Activated CD8-positive, alpha-beta T cell treated with anti-CD3 and anti-CD28 coated beads for 36 hours (primary cell): ENCODE results near the gene SMPD1. TPM values are rescaled to one million over a fixed set of nuclear protein-coding genes. Genes with fewer than 3 reads are reported as not detected.

Source experiments
- ATAC-seq: fragments of 200-7000 bp; cut with Tn5 transposase; one replicate; pipeline ENCODE4 v1.10.0; 2021; ENCODE audit warnings: mild to moderate bottlenecking, moderate library complexity
- CTCF ChIA-PET: fragments of 350-600 bp; sonication (Branson Sonifier 250); formaldehyde crosslinking; loops from one replicate; lab custom pipeline; 2021; ENCODE audit warnings: antibody characterized with exemption; lab: Charles Lee
- POLR2A ChIA-PET: fragments of 350-600 bp; sonication (Branson Sonifier 250); formaldehyde crosslinking; loops from one replicate; lab custom pipeline; 2021; ENCODE audit warnings: antibody characterized with exemption; lab: Charles Lee
- DNase-seq: peaks from one replicate; pipeline ENCODE4 v3.0.0-alpha.2; 2020
- H3K27ac Mint-ChIP-seq: one replicate; pipeline ENCODE4 v1.8.0; 2021; ENCODE audit warnings: mild to moderate bottlenecking, mixed read lengths
- H3K27me3 Mint-ChIP-seq: one replicate; pipeline ENCODE4 v1.8.0; 2021; ENCODE audit warnings: mixed read lengths
- H3K36me3 Mint-ChIP-seq: one replicate; pipeline ENCODE4 v1.8.0; 2021; ENCODE audit warnings: low read depth, mixed read lengths
- H3K4me1 Mint-ChIP-seq: one replicate; pipeline ENCODE4 v1.8.0; 2021; ENCODE audit warnings: low read depth, mixed read lengths
- H3K4me3 Mint-ChIP-seq: one replicate; pipeline ENCODE4 v1.8.0; 2021; ENCODE audit warnings: mild to moderate bottlenecking, moderate library complexity, mixed read lengths
- H3K9me3 Mint-ChIP-seq: one replicate; pipeline ENCODE4 v1.8.0; 2021; ENCODE audit warnings: mixed read lengths
- CTCF ChIP-seq: fragments of 200-600 bp; IDR thresholded peaks from one replicate; pipeline ENCODE4 v1.8.0; 2022; ENCODE audit warnings: antibody characterized with exemption, mild to moderate bottlenecking
- intact Hi-C: fragments of 100-400 bp; cut with micrococcal nuclease; formaldehyde crosslinking; loops from one replicate; pipeline ENCODE4 v1.10.0; 2022
- total RNA-seq, 2 experiments: library from RNA; stranded (reverse); gene quantifications; one replicate each; pipeline ENCODE4 v1.2.3, GENCODE V29; 2021

Gene SMPD1
- total RNA-seq, 2 experiments from 2014 or later = 10.6 to 11.2 TPM

DNA sequence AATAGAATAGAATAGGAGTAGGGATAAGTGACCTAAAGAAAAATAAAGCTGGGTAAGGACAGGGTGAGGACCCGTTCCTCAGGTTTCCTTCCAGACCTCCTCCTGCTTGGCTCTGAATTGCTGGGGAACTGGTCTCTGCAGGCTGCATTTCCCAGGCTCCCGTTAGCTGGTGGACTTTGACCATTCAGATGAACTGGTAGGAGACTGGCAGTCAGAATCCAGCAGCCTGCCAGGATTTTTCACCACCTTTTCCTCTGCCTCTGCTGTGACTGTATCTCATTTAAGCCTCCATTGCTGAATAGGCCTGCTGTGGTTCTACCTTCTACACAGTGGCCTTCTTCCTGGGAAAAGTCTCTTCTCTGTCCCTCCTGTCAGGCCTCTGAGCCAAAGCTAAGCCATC lies 24.6 kb upstream of the SMPD1 start:
- no peak overlapping the region for H3K27ac Mint-ChIP-seq
- ATAC-seq (no peak), DNase-seq (no peak)
- no peak overlapping the region for H3K4me3 Mint-ChIP-seq
- intact Hi-C loops = loop anchor here (10.0 kb wide), 1 partner anchor 341 kb away; no protein-coding TSS in a partner anchor
- ChIA-PET POLR2A (no interaction called here), CTCF (interaction anchor here (1.0 to 6.1 kb wide), 4 partner anchors 11 to 114 kb away, joined by 3 to 119 read pairs (median 35); no protein-coding TSS in a partner anchor)
- no peaks in the 10 kb centered on the region for H3K4me1 Mint-ChIP-seq
- no peaks in the 10 kb centered on the region for H3K27me3 Mint-ChIP-seq
- no peaks in the 10 kb centered on the region for H3K9me3 Mint-ChIP-seq
- no peak for TF ChIP-seq CTCF
- H3K36me3 Mint-ChIP-seq = no peaks in the 10 kb centered on the region

DNA sequence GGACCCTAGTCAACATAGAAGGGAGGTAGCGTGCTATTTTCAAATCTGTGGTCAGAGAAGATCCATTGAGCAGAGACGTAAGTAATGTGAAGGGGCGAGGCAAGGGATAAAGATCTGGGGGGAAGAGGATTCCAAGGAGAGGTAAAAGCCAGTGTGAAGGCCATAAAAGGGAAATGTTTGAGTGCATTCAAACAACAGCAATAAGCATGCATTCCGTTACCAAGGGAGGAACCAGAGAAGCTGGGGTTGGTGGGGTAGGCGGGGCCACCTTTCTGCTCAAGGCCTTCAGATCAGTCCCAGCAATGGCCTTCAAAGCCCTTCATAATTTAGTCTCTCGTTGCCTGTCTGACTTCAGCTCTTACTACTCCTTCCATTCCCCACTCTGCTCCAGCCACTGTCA lies 18.4 kb upstream of the SMPD1 start:
- H3K4me3 Mint-ChIP-seq = no peak overlapping the region
- intact Hi-C loops = no loop called here

GRCh38 chr11:6377902-6378639 lies 12.2 kb upstream of the SMPD1 start:
- H3K27me3 Mint-ChIP-seq = no peaks in the 10 kb centered on the region
- TF ChIP-seq CTCF = no peak
- H3K36me3 Mint-ChIP-seq = no peaks in the 10 kb centered on the region
- DNase-seq (no peak), ATAC-seq (peak; percentile 70)
- ChIA-PET POLR2A (interaction anchor here (0.6 to 1.7 kb wide), 8 partner anchors 24 to 265 kb away, joined by 3 to 9 read pairs (median 4); partner anchors contain the start of genes ARFIP2, HPX and TIMM10B), CTCF (interaction anchor here (0.7 to 13.5 kb wide), 38 partner anchors 11 to 379 kb away, joined by 3 to 652 read pairs (median 10); partner anchors contain the start of genes APBB1, ARFIP2, HPX and SMPD1)
- no peaks in the 10 kb centered on the region for H3K9me3 Mint-ChIP-seq
- no peak overlapping the region for H3K4me3 Mint-ChIP-seq
- H3K4me1 Mint-ChIP-seq = peaks cover 24% of the 10 kb centered on the region
- intact Hi-C loops = loop anchor here (5.0 kb wide), 1 partner anchor 129 kb away; no protein-coding TSS in a partner anchor
- H3K27ac Mint-ChIP-seq = peak overlapping the region; percentile 69

More for the DNA sequence above, 18.4 kb upstream of the SMPD1 start:
- Mint-ChIP-seq H3K27ac (no peak overlapping the region), H3K4me1 (peaks cover 4% of the 10 kb centered on the region), H3K27me3 (no peaks in the 10 kb centered on the region), H3K9me3 (no peaks in the 10 kb centered on the region), H3K36me3 (no peaks in the 10 kb centered on the region)
- no peak for ATAC-seq
- POLR2A ChIA-PET = interaction anchor here (0.9 kb wide), 1 partner anchor 8 kb away, joined by 3 read pairs; no protein-coding TSS in a partner anchor
- no peak for DNase-seq
- TF ChIP-seq CTCF = no peak
- CTCF ChIA-PET = interaction anchor here (10.3 to 13.5 kb wide), 2 partner anchors 9 to 72 kb away, joined by 119 to 652 read pairs; partner anchors contain the start of gene HPX

- ChIA-PET POLR2A (interaction anchor here (0.6 to 1.7 kb wide), 9 partner anchors 24 to 264 kb away, joined by 3 to 9 read pairs (median 3); partner anchors contain the start of genes HPX and TIMM10B), CTCF (interaction anchor here (0.6 to 13.5 kb wide), 76 partner anchors 11 to 379 kb away, joined by 3 to 652 read pairs (median 6); partner anchors contain the start of genes APBB1, ARFIP2, CAVIN3 and DNHD1)
- no peak for TF ChIP-seq CTCF
- ATAC-seq (no peak), DNase-seq (no peak)
- H3K4me3 Mint-ChIP-seq = no peak overlapping the region
- H3K4me1 Mint-ChIP-seq = peaks cover 24% of the 10 kb centered on the region
- H3K27ac Mint-ChIP-seq = peak overlapping the region; percentile 69
- no peaks in the 10 kb centered on the region for H3K9me3 Mint-ChIP-seq
- intact Hi-C loops = loop anchor here (5.0 kb wide), 1 partner anchor 129 kb away; no protein-coding TSS in a partner anchor
- no peaks in the 10 kb centered on the region for H3K27me3 Mint-ChIP-seq
- H3K36me3 Mint-ChIP-seq = no peaks in the 10 kb centered on the region
Measured at GRCh38 chr11:6378640-6378989, 11.7 kb upstream of the SMPD1 start.
